HL-60 (cell line): ENCODE measurements around the gene C4BPA.

Experiments used
- CTCF ChIP-seq: IDR thresholded peaks from one replicate; pipeline ENCODE4 v1.5.1; 2011; ENCODE audit warnings: low read length, control low read depth, inconsistent platforms; ENCODE audit not compliant: insufficient read depth
- GABPA ChIP-seq: IDR thresholded peaks from 2 replicates; pipeline ENCODE4 v1.6.1; 2012; ENCODE audit warnings: low read depth
- POLR2AphosphoS5 ChIP-seq: IDR thresholded peaks from 2 replicates; pipeline ENCODE4 v1.6.1; 2012; ENCODE audit warnings: low read depth
- REST ChIP-seq: IDR thresholded peaks from 2 replicates; pipeline ENCODE4 v1.6.1; 2012; ENCODE audit warnings: low read depth; ENCODE audit not compliant: insufficient replicate concordance
- SPI1 ChIP-seq: IDR thresholded peaks from 2 replicates; pipeline ENCODE4 v1.6.1; 2012; ENCODE audit warnings: low read depth, mild to moderate bottlenecking, borderline replicate concordance

GRCh38 chr1:207191776-207192175 lies 87.7 kb downstream of the C4BPA start:
- TF ChIP-seq CTCF, result no peak
- no peak for TF ChIP-seq POLR2AphosphoS5
- TF ChIP-seq REST, result no peak
- TF ChIP-seq SPI1, result no peak
- no peak for TF ChIP-seq GABPA
